ENCODE results near the gene LMTK3.

LMTK3 gene

DNA sequence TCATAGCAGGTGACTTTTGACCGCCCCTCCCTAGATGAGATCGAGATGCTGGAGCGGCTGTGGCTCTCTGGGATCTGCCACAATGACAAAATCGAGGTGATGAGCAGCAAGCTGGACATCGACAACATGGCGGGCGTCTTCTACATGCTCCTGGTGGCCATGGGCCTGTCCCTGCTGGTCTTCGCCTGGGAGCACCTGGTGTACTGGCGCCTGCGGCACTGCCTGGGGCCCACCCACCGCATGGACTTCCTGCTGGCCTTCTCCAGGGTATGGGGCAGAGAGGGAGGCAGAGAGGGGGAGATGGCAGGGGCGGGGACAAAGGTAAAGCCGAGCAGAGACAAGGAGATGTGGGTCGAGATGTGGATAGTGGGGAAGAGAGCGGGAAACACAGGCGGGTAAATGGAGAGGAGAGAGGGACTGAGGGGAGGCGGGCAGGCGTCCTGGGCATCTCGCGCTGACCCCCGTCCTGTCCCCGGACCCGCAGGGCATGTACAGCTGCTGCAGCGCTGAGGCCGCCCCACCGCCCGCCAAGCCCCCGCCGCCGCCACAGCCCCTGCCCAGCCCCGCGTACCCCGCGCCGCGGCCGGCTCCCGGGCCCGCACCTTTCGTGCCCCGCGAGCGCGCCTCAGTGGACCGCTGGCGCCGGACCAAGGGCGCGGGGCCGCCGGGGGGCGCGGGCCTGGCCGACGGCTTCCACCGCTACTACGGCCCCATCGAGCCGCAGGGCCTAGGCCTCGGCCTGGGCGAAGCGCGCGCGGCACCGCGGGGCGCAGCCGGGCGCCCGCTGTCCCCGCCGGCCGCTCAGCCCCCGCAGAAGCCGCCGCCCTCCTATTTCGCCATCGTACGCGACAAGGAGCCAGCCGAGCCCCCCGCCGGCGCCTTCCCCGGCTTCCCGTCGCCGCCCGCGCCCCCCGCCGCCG lies 69.3 kb downstream of the LMTK3 start:
- H3K4me3 ChIP-seq (replicated peaks in 1 of 2; ENCODE audit: low read depth in 2 of 2, low read length in 2 of 2): no peak overlapping the region
- TF ChIP-seq, protein P1, sequence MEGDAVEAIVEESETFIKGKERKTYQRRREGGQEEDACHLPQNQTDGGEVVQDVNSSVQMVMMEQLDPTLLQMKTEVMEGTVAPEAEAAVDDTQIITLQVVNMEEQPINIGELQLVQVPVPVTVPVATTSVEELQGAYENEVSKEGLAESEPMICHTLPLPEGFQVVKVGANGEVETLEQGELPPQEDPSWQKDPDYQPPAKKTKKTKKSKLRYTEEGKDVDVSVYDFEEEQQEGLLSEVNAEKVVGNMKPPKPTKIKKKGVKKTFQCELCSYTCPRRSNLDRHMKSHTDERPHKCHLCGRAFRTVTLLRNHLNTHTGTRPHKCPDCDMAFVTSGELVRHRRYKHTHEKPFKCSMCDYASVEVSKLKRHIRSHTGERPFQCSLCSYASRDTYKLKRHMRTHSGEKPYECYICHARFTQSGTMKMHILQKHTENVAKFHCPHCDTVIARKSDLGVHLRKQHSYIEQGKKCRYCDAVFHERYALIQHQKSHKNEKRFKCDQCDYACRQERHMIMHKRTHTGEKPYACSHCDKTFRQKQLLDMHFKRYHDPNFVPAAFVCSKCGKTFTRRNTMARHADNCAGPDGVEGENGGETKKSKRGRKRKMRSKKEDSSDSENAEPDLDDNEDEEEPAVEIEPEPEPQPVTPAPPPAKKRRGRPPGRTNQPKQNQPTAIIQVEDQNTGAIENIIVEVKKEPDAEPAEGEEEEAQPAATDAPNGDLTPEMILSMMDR (IDR thresholded peaks at IDR 0.05; ENCODE audit: low read depth, low read length): no peak
- DNase-seq (ENCODE audit: low read depth in 2 of 2): no peak

DNA sequence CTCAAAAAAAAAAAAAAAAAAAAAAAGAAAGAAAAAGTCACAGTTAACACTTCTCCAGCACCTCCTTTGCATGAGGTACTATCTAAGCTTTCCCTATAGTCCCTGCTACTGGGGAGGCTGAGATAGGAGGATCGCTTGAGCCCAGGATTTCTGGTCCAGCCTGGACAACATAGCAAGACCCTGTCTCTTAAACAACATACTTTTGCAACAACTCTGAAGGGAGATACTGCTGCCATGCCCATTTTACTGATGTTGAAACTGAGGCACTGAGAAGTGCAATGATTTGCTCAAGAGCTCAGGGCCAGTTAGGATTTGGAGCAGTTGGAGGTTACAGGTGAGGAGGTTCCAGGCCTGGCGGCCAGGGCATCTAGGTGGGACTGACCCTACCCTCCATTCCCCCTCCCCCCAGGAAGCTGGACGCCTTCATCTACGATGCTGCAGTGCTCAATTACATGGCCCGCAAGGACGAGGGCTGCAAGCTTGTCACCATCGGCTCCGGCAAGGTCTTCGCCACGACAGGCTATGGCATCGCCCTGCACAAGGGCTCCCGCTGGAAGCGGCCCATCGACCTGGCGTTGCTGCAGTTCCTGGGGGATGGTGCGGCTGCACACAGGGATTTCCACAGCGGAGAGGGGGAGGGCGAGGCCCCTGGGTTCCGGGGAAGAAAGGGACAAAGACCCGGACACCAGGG lies 70.1 kb downstream of the LMTK3 start:
- no peak overlapping the region for H3K4me3 ChIP-seq (replicated peaks in 1 of 2; ENCODE audit: low read depth in 2 of 2, low read length in 2 of 2)
- no peak for DNase-seq (ENCODE audit: low read depth in 2 of 2)
- TF ChIP-seq, protein P1 (IDR thresholded peaks at IDR 0.05; ENCODE audit: low read depth, low read length): no peak

GRCh38 chr19:48436586-48436985 lies 75.0 kb downstream of the LMTK3 start:
- no peak for DNase-seq (ENCODE audit: low read depth in 2 of 2)
- H3K4me3 ChIP-seq (replicated peaks in 1 of 2; ENCODE audit: low read depth in 2 of 2, low read length in 2 of 2): no peak overlapping the region
- TF ChIP-seq, protein P1 (IDR thresholded peaks at IDR 0.05; ENCODE audit: low read depth, low read length): no peak
